BJ (cell line): ENCODE results near the gene HTR3D. TPM values are rescaled to one million over a fixed set of nuclear protein-coding genes. Genes with fewer than 3 reads are reported as not detected.
"Not testable (repeated sequence)": the region's sequence is repeated elsewhere in the genome, so short reads cannot be mapped to it uniquely, and the experiment has no call there.

Source experiments
- CTCF ChIA-PET: fragments of 350-600 bp; formaldehyde crosslinking; extraction: SDS; loops from one replicate; lab custom pipeline; 2021; ENCODE audit warnings: antibody characterized with exemption, inconsistent platforms; lab: Yijun Ruan, JAX
- POLR2A ChIA-PET: fragments of 300-600 bp; sonication (Branson Sonifier 250); formaldehyde crosslinking; extraction: SDS; loops from one replicate; lab custom pipeline; 2021; ENCODE audit warnings: antibody characterized with exemption; lab: Charles Lee
- DNase-seq: peaks from one replicate; pipeline ENCODE4 v3.0.0-alpha.2; 2011; ENCODE audit warnings: low read depth
- H3K27me3 ChIP-seq: 2 replicates; pipeline ENCODE4 v1.6.0; 2011; ENCODE audit warnings: low read length; ENCODE audit not compliant: control insufficient read depth, insufficient read depth
- H3K36me3 ChIP-seq: 2 replicates; pipeline ENCODE4 v1.5.1; 2011; ENCODE audit warnings: low read length; ENCODE audit not compliant: control insufficient read depth, insufficient read depth
- H3K4me3 ChIP-seq: 2 replicates; pipeline ENCODE4 v1.5.1; 2011; ENCODE audit warnings: low read depth, mild to moderate bottlenecking, control low read depth, low read length
- CTCF ChIP-seq: IDR thresholded peaks from 2 replicates; pipeline ENCODE4 v1.5.1; 2011; ENCODE audit warnings: low read depth, mild to moderate bottlenecking, control low read depth, inconsistent platforms, low read length, moderate library complexity; ENCODE audit not compliant: insufficient read depth
- polyA plus RNA-seq: library from polyadenylated mRNA; depleted of rRNA; stranded (reverse); fragments of >200 nt; gene quantifications from 2 replicates; pipeline ENCODE4 v1.2.3, GENCODE V29; 2011

HTR3D gene
- polyA plus RNA-seq, 1 experiment = not detected

- DNase-seq = no peak
- peak; percentile 54 for TF ChIP-seq CTCF
- H3K4me3 ChIP-seq = peak overlapping the region; percentile 100
- ChIA-PET CTCF (interaction anchor here (0.5 to 5.5 kb wide), 34 partner anchors 10 to 337 kb away, joined by 3 to 67 read pairs (median 4); partner anchors contain the start of gene PARL), POLR2A (interaction anchor here (0.6 kb wide), 1 partner anchor 18 kb away, joined by 3 read pairs; no protein-coding TSS in a partner anchor)
- no peaks in the 10 kb centered on the region for H3K36me3 ChIP-seq
- no peaks in the 10 kb centered on the region for H3K27me3 ChIP-seq
These were observed 14.5 kb upstream of the HTR3D start for GRCh38 chr3:184016811-184017671.

GRCh38 chr3:184017672-184018423 lies 13.7 kb upstream of the HTR3D start, which contains the start of gene ABCC5:
Gene ABCC5 (minus strand): TSS chr3:184017884. CDS start chr3:184014392, 3,492 bp downstream.
- no peaks in the 10 kb centered on the region for H3K27me3 ChIP-seq
- TF ChIP-seq CTCF = no peak
- peak within 1 kb of the TSS; percentile 100 for H3K4me3 ChIP-seq
- no peaks in the 10 kb centered on the region for H3K36me3 ChIP-seq
- DNase-seq = peak; percentile 51
- CTCF ChIA-PET = interaction anchor here (0.6 to 5.5 kb wide), 31 partner anchors 11 to 336 kb away, joined by 3 to 67 read pairs (median 4); partner anchors contain the start of gene PARL
- POLR2A ChIA-PET = no interaction called here

- no peaks in the 10 kb centered on the region for H3K27me3 ChIP-seq
These were observed 13.0 kb upstream of the HTR3D start for GRCh38 chr3:184018424-184018973.

GRCh38 chr3:184022323-184022722 lies 9.2 kb upstream of the HTR3D start:
- ChIA-PET CTCF (interaction anchor here (1.4 kb wide), 1 partner anchor 10 kb away, joined by 4 read pairs; the partner anchor contains the start of gene HTR3D), POLR2A (no interaction called here)
- H3K36me3 ChIP-seq = no peaks in the 10 kb centered on the region
- H3K4me3 ChIP-seq = no peak overlapping the region
- no peaks in the 10 kb centered on the region; the same call in 1 of the 2 replicates for H3K27me3 ChIP-seq
- no peak for TF ChIP-seq CTCF
- no peak for DNase-seq

More at GRCh38 chr3:184018424-184018973, 13.0 kb upstream of the HTR3D start:
- H3K36me3 ChIP-seq = no peaks in the 10 kb centered on the region
- no peak for TF ChIP-seq CTCF
- DNase-seq = no peak
- CTCF ChIA-PET = interaction anchor here (0.6 to 5.5 kb wide), 31 partner anchors 11 to 335 kb away, joined by 3 to 67 read pairs (median 4); partner anchors contain the start of gene PARL
- POLR2A ChIA-PET = no interaction called here
- H3K4me3 ChIP-seq = peak overlapping the region; percentile 100

GRCh38 chr3:184025256-184025655 lies 6.3 kb upstream of the HTR3D start:
- POLR2A ChIA-PET, DNase-seq, H3K4me3 ChIP-seq, H3K27me3 ChIP-seq, H3K36me3 ChIP-seq: not testable (repeated sequence)
- CTCF ChIA-PET = interaction anchor here (1.5 kb wide), 1 partner anchor 127 kb away, joined by 4 read pairs; no protein-coding TSS in a partner anchor

GRCh38 chr3:184028275-184028890 lies 3.2 kb upstream of the HTR3D start:
- CTCF ChIA-PET, H3K4me3 ChIP-seq, POLR2A ChIA-PET: not testable (repeated sequence)

More at GRCh38 chr3:184028275-184028890, 3.2 kb upstream of the HTR3D start:
- not testable (repeated sequence) for H3K27me3 ChIP-seq, DNase-seq, H3K36me3 ChIP-seq
